AG10803 (cell line): ENCODE results near the gene SCO2.
"Not testable (repeated sequence)": the region's sequence is repeated elsewhere in the genome, so short reads cannot be mapped to it uniquely, and the experiment has no call there.

Experiments
- DNase-seq: peaks from one replicate; pipeline ENCODE4 v3.0.0; 2010; ENCODE audit warnings: low read depth
- H3K4me3 ChIP-seq: 2 replicates; pipeline ENCODE4 v1.5.1; 2011; ENCODE audit warnings: mild to moderate bottlenecking, low read length, control low read depth
- CTCF ChIP-seq: conservative IDR thresholded peaks from 2 replicates; pipeline ENCODE4 v1.5.1; 2011; ENCODE audit warnings: mild to moderate bottlenecking, low read length, control low read depth, inconsistent platforms

Gene SCO2

GRCh38 chr22:50536226-50536625 lies 10.8 kb upstream of the SCO2 start:
- TF ChIP-seq CTCF: no peak
- DNase-seq: no peak
- no peak overlapping the region for H3K4me3 ChIP-seq

- TF ChIP-seq CTCF: no peak
- no peak for DNase-seq
- H3K4me3 ChIP-seq: no peak overlapping the region
Measured at GRCh38 chr22:50535113-50535512, 9.7 kb upstream of the SCO2 start.

- H3K4me3 ChIP-seq: not testable (repeated sequence)
- peak; percentile 50 for DNase-seq
Measured at GRCh38 chr22:50533856-50534711, 8.7 kb upstream of the SCO2 start.

- no peak for TF ChIP-seq CTCF
- no peak for DNase-seq
- H3K4me3 ChIP-seq: no peak overlapping the region
Measured at GRCh38 chr22:50532824-50533796, 7.7 kb upstream of the SCO2 start.

GRCh38 chr22:50531962-50532674 lies 6.7 kb upstream of the SCO2 start:
- peak overlapping the region; percentile 66 for H3K4me3 ChIP-seq
- no peak for TF ChIP-seq CTCF
- peak; percentile 77 for DNase-seq

GRCh38 chr22:50531546-50531961 lies 6.2 kb upstream of the SCO2 start:
- DNase-seq: peak; percentile 41

More at GRCh38 chr22:50531546-50531961, 6.2 kb upstream of the SCO2 start:
- TF ChIP-seq CTCF: no peak
- H3K4me3 ChIP-seq: peak overlapping the region; percentile 66
